ENCODE data around the gene B3GNT2.

- TF ChIP-seq CTCF (IDR thresholded peaks at IDR 0.05) = no peak
- no peak for TF ChIP-seq EP300 (IDR thresholded peaks at IDR 0.05)
Observed at GRCh38 chr2:62257466-62257865, 61.6 kb downstream of the B3GNT2 start.

All from ovary (tissue), 3 donors.